Ramos (cell line): ENCODE measurements around the gene VPS8.

Source experiments
- in situ Hi-C: fragments of 300-500 bp; cut with MboI; formaldehyde crosslinking; loops from one replicate; pipeline ENCODE4 v1.14.3; 2022; ENCODE audit warnings: low sequenced_read_pairs; ENCODE audit not compliant: unreplicated experiment

VPS8 gene

DNA sequence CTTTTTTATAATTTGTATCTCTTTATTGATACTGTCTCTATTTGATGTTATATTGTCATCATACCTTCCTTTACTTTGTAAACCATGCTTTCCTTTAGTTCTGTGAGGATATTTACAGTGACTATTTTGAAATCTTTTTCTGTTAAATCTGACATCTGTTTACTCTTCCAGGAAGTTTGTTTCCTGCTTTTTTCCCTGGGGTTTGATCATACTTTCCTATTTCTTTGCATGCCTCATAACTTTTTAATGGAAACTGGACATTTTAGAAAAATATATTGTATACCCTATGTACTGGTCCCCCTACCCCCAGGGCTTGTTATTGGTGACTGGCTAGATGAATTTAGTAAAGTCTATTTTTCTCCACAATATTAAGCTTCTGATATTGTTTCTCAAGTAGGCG, 225.8 kb downstream of the VPS8 start:
- in situ Hi-C loops: no loop called here

DNA sequence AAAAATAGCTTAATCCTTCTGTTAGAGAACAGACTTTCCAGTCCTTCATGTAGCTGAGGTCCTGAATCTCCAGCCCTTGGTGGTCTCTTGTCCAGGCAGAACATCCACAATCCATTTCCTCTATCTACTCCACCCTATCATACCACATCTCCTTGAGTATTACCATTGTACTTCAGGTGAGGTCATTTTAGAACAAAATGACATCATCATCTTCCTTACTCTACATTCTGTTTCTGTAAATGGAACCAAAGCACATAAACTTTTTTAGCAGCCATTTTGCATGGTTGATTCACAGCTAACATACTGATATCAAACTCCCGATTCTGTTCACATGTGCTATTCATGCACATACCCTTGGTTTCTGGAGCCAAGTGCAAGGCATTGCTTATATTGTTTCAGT, 228.5 kb downstream of the VPS8 start:
- in situ Hi-C loops: no loop called here

DNA sequence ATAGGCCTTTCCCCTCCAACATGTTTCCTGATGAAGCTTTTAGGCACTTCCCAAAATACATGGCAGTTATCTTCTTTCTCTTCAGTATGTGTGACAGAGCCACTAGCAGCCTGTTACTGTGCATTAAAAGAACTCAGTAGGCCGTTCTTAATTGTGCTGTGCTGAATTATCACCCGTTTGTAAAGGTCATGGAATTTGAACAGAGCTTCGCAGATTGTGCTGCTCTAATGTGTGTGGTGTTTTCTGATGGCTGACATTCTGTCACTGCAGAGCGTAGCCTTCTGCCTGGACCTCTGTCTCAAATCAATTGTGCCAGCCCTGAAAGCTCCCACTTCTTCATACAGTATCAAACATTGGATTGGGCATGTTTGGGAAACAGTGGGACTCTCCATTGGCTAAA, 229.6 kb downstream of the VPS8 start:
- in situ Hi-C loops: no loop called here

DNA sequence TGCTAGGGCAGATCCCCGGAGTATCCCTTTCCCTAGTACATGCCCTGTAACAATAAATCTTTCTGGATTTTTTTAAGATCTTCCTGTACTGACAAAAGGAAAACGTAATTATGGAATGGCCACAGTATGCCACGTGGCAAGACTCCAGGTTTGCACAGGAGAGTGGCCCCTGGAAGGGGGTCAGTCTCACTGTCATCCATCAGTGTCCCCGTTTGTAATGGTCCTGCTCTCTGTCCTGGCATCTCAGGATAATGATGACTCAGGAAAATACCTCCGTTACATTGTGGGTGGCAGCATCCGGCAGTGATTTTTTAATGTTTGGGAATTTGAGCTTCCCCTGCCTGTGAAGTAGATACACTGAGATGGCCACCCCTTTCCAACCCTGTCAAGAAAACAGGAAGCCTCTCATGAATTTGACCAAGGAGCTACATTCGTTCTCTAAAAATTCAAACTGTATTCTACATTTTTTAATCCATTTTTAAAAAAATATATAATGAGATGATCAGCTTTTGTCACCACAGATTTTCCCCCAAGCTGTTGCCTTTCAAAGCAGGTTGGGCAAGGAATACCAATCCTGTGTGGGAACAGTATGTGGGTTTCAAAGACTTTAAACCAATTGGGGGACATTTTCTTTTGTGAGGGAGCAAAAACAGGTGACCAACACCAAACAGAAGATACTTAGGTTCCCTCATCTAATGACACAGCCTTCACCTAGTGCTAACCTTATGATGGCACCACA, 230.5 kb downstream of the VPS8 start:
- in situ Hi-C loops: no loop called here

DNA sequence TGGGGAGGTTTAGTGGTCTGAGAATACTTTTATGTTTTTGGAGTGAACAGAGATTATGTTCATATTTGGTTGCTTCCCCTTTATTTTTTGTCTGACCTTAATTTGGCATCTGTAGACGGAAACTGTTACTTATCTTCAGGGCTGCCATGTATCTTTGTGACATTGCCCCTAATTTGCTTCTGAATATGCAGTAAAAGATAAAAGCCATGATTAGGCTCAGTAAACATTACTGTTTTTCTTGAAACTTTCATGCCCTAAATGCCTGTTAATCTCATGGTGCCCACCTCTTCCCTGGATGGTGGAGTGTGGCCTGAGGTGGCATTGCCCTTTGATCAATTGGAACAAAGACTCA, 234.2 kb downstream of the VPS8 start:
- in situ Hi-C loops: no loop called here

DNA sequence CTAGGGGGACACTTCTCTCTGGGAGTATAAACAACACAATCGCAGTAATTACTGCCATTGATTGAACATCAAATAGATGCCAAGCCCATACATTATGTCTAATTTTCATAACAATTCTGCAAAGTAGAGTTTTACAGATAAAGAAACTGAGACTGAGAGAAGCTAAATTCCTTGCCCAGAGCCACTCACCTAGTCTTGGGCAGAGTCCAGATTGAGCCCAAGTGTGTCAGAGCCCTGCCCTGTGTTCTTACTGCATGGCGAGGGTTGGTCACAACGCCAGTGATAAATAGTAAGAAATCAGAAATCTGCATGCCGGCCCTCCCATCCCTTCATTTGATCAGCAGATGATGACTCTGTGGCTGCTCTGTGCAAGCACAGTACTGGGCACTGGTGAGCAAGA, 234.6 kb downstream of the VPS8 start:
- in situ Hi-C loops: no loop called here

DNA sequence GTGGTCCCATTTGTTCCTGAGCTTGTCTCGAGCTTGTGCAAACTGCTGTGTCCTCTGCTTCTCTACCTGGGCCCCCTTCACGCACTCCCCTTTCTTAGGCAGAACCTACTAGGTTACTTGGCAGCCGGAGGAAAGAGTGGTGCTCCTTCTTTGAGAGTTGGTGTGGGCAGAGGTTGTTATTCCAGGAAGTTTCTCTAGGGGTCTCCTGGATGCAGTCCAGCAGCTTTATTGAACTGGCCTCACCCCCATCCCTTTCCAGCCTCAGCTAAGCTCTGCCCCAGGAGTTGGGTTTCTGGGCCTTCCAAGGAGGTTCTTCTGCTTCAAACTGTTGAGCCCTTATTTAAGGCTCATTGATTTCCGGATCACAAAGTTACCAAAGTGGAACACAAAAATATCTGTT, 237.7 kb downstream of the VPS8 start:
- in situ Hi-C loops: no loop called here

DNA sequence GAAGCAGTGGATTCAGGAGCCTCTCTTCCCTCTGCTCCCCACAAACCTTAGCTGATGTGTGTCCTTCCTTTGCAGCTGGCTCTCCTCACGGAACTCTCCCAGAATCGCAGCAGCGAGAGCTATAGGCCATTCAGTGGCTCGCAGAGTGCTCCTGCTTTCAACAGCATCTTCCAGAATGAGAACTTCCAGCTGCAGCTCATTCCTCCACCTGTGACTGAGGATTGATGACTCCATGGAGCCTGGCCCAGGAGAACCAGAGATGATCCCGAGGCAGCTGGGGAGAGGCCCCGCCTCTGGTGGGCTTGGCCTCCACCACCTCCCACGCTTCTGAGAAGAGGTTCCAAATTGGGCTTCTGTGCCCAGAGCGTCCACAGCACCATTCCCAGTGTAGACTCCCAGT, 239.8 kb downstream of the VPS8 start:
- in situ Hi-C loops: no loop called here

DNA sequence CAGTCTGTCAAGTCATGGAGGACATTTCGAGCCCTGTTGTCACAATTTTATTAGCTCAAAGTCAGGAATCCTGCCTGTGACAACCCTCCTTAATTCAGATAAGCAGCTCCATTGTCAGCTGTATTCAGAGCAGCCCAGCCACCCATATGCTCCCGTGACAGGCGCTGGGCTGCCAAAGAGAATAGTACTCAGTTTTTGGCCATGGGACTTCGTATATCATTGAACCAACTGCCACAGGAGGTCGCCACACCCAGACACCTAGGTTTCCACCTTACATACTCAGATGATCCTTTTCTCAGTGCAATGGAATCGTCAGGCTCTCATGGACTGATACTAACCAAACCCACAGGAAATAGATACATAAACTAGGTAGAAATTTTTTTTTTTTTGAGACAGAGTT, 240.7 kb downstream of the VPS8 start:
- in situ Hi-C loops: no loop called here

DNA sequence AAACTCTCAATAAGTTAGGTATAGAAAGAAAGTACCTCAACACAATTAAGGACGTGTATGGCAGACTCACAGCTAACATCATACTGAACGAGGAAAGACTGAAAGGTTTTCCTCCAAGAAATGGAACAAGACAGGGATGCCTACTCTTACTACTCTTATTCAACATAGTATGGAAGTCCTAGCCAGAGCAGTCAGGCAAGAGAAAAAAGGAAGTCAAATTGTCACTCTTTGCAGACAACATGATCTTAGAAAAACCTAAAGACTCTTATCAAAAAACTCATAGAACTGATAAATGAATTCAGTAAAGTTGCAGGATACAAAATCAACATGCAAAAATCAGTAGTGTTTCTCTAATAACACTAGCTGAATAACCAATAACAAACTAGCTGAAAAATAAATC, 244.9 kb downstream of the VPS8 start:
- in situ Hi-C loops: no loop called here

DNA sequence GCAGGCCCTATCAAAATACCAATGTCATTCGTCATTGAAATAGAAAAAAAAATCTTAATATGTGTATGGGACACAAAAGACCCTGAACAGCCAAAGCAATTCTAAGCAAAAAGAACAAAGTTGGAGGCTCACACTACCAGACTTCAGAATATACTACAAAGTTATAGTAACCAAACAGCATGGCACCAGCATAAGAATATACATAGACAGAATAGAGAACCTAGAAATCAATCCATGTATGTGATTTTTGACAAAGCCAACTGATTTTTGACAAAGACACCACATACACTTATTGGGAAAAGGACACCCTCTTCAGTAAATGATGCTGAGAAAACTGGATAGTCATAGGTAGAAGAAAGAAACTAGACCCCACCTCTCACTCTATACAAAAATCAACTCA, 245.9 kb downstream of the VPS8 start:
- in situ Hi-C loops: no loop called here

DNA sequence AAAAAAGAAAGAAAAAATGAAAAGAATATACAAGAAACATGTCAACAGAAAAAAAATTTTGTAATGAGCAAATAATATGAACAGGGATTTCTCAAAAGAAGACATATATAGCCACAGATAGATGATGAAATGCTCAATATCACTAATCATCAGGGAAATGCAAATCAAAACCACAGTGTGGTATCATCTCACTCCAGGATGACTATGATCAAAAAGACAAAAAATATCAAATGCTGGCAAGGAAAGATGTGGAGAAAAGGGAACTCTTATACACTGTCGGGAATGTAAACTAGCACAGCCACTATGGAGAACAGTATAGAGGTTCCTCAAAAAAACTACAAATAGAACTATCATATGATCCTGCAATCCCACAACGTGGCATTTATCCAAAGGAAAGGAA, 246.8 kb downstream of the VPS8 start:
- in situ Hi-C loops: no loop called here

DNA sequence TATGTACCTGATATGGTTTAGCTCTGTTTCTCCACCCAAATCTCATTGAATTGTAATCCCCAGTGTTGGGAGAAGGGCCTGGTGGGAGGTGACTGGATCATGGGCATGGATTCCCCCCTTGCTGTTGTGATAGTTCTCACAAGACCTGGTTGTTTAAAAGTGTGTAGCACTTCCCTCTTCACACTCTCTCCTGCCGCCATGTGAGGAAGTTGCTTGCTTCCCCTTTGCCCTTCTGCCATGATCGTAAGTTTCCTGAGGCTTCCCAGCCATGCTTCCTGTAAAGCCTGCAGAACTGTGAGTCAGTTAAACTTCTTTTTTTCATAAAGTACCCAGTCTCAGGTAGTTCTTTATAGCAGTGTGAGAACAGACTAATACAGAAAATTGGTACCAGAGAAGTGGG, 247.8 kb downstream of the VPS8 start:
- in situ Hi-C loops: no loop called here

DNA sequence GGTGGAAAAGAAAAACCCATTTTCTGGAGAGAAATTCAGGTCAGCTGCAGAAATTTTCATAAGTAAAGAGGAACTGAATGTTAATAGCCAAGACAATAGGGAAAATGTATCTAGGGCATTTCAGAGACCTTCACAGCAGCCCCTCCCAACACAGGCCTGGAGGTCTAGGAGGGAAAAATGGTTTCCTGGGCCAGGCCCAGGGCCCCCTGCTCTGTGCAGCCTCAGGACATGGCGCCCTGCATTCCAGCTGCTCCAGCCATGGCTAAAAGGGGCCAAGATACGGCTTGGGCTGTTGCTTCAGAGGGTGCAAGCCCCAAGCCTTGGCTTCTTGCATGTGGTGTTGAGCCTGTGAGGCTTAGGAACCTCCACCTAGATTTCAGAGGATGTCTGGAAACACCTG, 248.7 kb downstream of the VPS8 start:
- in situ Hi-C loops: no loop called here

DNA sequence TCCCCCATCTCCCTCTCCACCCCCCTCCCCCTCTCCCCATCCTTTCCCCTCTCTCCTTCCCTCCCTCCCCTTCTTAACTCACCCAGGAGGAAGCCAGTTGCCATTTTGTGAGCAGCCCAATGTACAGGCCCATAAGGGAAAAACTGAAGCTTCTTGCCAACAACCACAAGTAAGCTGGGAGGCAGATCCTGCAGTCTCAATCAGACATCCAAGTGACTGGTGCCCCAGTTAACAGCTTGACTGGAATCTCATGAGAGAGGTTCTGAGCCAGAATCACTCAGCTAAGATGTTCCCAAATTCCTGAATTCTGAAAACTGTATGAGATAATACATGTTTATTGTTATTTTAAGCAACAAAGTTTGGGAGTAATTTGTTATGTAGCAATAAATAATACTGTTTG, 250.2 kb downstream of the VPS8 start:
- in situ Hi-C loops: no loop called here

DNA sequence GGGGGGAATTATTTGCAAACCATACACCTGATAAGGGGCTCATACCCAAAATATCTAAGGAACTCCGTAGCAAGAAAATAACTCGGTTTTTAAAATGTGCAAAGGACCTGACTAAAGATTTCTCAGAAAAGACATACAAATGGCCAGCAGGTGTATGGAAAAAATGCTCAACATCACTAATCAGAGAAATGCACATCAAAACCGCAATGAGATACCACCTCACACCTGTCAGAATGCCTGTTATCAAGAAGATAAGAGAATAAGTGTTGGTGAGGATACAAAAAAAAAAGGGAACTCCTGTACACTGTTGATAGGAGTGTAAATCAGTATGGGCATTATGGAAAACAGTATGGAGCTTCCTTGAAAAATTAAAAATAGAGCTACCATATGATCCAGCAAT, 251.5 kb downstream of the VPS8 start:
- in situ Hi-C loops: no loop called here

DNA sequence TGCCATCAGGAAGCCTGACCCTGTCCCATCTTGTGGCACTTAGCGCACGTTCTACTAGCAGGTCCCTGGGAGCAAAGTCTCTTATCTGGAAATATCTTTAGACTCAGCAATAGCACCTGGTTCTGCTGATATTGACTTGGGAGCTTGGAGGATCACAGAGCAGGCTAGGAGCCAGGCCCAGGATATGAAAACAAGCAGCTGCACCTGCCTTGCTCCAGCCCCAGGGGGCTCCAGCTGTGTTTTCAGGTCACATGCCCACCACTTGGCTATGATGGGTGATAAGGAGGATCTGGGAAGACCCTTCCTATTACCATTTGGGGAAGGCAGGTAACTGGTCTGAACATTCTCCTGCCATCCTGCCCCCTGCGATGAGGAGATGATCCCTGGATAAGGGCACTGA, 253.1 kb downstream of the VPS8 start:
- in situ Hi-C loops: no loop called here

DNA sequence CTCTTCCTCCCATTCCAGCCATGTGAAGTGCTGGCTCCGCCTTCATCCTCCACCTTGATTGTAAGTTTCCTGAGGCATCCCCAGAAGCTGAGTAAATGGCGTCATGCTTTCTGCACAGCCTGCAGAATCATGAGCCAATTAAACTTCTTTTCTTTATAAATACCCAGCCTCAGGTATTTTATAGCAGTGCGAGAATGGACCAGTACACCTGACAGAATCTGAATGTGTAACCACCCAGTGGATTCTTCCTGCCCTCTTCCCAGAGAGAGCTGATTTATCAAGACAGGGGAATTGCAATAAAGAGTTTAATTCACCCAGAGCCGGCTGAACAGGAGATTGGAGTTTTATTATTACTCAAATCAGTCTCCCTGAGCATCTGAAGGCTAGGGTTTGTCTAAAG, 254.3 kb downstream of the VPS8 start:
- in situ Hi-C loops: no loop called here

DNA sequence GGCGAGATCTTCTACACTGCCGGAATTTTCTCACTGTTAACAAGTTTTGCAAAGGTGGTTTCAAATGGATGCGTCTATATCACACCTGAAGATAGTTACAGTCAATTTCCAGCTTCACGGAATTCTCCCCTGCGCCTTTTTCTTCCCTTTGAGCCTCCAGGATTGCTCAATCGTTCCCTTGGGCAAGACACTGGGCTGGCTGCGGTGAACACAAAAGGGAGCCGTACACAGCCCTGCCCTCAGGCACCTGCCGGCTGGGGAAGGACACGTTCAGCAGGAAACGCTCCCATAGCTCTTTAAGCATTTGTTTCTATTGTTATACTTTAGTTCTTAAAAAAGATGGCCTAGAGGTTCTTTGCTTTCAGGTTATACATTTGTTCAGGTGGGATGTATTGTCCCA, 255.2 kb downstream of the VPS8 start:
- in situ Hi-C loops: no loop called here

DNA sequence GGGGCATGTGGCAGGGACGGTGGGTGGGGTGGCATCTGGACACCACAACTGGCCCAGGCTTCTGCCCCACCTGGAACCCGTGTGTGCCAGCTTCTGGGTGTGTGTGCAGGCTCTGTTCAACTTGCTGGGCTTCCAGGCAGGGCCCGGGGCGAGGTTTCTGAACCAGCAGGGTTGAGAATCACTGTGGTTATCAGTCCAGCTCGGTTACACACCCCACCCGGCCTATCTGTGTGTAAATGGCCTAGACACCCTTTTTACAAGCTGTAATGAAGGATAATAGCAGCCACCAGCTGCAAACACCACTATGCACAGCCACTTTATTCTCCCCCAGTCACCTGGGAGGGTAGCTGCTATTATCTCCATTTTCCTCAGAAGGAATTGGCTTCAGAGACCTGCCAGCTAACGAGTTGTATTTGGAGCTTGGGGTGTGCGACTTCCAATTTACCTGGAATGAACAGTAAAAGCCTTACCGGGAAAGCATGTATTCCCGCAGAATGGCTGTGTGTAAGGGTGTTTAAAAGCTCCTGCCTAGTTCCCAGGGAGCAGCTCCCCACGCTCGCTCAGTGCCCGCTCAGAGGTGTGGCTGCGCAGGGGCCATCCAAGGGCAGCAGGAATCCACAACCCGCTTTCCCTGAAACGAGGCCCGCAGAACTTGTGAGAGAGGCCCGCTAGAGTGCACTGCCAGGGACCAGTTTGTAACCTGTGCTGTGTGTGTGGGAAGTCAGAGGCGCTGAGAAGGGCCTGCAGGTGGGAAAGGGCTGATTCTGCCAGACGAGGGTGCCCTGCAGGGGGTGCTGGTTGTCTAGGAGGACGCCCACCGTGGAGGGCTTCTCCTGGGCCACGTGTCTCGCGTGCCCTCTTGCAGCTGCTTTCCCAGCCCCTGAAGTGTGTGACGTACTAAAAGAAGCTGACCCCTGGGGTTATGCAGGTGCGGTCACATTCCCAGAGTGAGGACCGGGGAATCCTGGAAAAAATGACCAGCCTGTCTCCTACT, 257.4 kb downstream of the VPS8 start:
- in situ Hi-C loops: no loop called here

DNA sequence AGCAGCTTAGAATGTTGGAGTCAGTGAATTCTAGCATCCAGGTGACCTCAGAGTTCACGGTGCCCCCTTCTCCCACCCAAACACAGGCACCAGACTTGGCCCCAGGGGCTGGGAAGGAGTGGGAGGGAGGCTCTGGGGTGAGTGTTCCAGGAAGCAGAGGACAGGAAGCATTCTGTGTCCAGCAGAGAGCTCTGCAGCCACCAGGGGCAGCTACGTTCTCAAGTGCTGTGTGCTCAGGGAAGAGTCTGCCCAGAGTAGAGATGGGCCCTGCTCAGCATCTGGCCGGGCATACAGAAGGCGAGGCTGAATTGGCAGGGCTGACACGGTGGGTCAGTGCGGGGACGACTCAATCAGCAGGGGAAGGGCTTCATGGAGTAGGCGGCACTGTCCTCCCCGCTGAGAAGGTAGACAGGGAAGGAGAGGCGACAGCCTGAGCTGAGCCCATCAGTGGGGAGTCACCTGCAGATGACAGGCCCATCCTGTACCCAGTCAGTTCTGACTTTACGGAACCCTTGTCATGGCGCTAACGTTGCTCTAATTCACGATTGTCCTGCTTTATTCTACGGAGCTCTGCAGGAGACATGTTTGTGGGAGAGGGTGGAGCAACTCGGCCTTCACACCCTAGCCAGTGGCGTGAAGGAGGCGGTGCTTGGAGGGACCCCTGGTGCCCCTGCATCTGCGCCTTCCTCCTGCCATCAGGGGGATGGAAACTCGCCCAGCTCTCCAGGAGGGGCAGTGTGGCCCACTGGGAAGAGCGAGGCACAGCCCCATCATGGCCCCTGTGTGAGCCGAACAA, 258.7 kb downstream of the VPS8 start:
- in situ Hi-C loops: no loop called here
